GM19240 (cell line): ENCODE data around the gene PDK4.
"Not testable (repeated sequence)": the region's sequence is repeated elsewhere in the genome, so short reads cannot be mapped to it uniquely, and the experiment has no call there.

Experiments used
- DNase-seq: peaks from one replicate; pipeline ENCODE4 v3.0.0; 2011; ENCODE audit warnings: low spot score; ENCODE audit not compliant: insufficient read length

The PDK4 gene

GRCh38 chr7:95604811-95605210, 8.5 kb upstream of the PDK4 start:
- not testable (repeated sequence) for DNase-seq

- DNase-seq = not testable (repeated sequence)
Observed at GRCh38 chr7:95604397-95604796, 8.1 kb upstream of the PDK4 start.

- no peak for DNase-seq
Observed at GRCh38 chr7:95602421-95602820, 6.1 kb upstream of the PDK4 start.

GRCh38 chr7:95601316-95601715, 5.0 kb upstream of the PDK4 start:
- no peak for DNase-seq

- DNase-seq = no peak
Observed at GRCh38 chr7:95599069-95599468, 2.8 kb upstream of the PDK4 start.

- no peak for DNase-seq
Observed at GRCh38 chr7:95598511-95598910, 2.2 kb upstream of the PDK4 start.

- DNase-seq = no peak
Observed at GRCh38 chr7:95595746-95596197, 544 bp downstream of the PDK4 start.

- DNase-seq = no peak
Observed at GRCh38 chr7:95594185-95594584, 2.1 kb downstream of the PDK4 start.

GRCh38 chr7:95593343-95593742, 3.0 kb downstream of the PDK4 start:
- no peak for DNase-seq

GRCh38 chr7:95592570-95592969, 3.7 kb downstream of the PDK4 start:
- DNase-seq = no peak

- DNase-seq = no peak
Observed at GRCh38 chr7:95590387-95591248, 5.7 kb downstream of the PDK4 start.

GRCh38 chr7:95589766-95590165, 6.5 kb downstream of the PDK4 start:
- no peak for DNase-seq

- no peak for DNase-seq
Observed at GRCh38 chr7:95589031-95589430, 7.3 kb downstream of the PDK4 start.

- DNase-seq = no peak
Observed at GRCh38 chr7:95586951-95587301, 9.4 kb downstream of the PDK4 start.

- no peak for DNase-seq
Observed at GRCh38 chr7:95585426-95585789, 10.9 kb downstream of the PDK4 start.

- DNase-seq = no peak
Observed at GRCh38 chr7:95584769-95585425, 11.4 kb downstream of the PDK4 start.

GRCh38 chr7:95583834-95584621, 12.3 kb downstream of the PDK4 start:
- DNase-seq = no peak

GRCh38 chr7:95582578-95583293, 13.6 kb downstream of the PDK4 start:
- no peak for DNase-seq

- no peak for DNase-seq
Observed at GRCh38 chr7:95581467-95581866, 14.8 kb downstream of the PDK4 start.

GRCh38 chr7:95579318-95579717, 17.0 kb downstream of the PDK4 start:
- DNase-seq = no peak

- no peak for DNase-seq
Observed at GRCh38 chr7:95578299-95578855, 17.9 kb downstream of the PDK4 start.
